Measurements from ENCODE around the gene TBK1.

GRCh38 chr12:64413884-64414283, 38.0 kb upstream of the TBK1 start:
- no peak for TF ChIP-seq CTCF (IDR thresholded peaks at IDR 0.05; ENCODE audit: borderline replicate concordance, extremely low read depth, low read length, poor library complexity, severe bottlenecking)
- TF ChIP-seq EZH2 (IDR thresholded peaks at IDR 0.05; ENCODE audit: borderline replicate concordance, low read depth, low read length, severe bottlenecking) = no peak
